ENCODE measurements around the gene RPN1. TPM values are rescaled to one million over a fixed set of nuclear protein-coding genes. Genes with fewer than 3 reads are reported as not detected.

Gene RPN1
- total and polyA plus RNA-seq, 2 of the 8 experiments (the other 6 are each of a cell fraction or from before 2014, with no cell fraction given) = 165 to 211 TPM

GRCh38 chr3:128623762-128624176 lies 26.8 kb downstream of the RPN1 start (continued):
- TF ChIP-seq CHD7 (IDR thresholded peaks at IDR 0.05; ENCODE audit: insufficient replicate concordance, low read length) = no peak
- TF ChIP-seq JUND (IDR thresholded peaks at IDR 0.05; ENCODE audit: low read length) = no peak
